Measurements from ENCODE around the gene PAFAH1B1. TPM values are rescaled to one million over a fixed set of nuclear protein-coding genes. Genes with fewer than 3 reads are reported as not detected.

Gene PAFAH1B1
- total and polyA plus RNA-seq, 4 donors, result 14.0 to 44.1 (median 29.2) TPM

DNA sequence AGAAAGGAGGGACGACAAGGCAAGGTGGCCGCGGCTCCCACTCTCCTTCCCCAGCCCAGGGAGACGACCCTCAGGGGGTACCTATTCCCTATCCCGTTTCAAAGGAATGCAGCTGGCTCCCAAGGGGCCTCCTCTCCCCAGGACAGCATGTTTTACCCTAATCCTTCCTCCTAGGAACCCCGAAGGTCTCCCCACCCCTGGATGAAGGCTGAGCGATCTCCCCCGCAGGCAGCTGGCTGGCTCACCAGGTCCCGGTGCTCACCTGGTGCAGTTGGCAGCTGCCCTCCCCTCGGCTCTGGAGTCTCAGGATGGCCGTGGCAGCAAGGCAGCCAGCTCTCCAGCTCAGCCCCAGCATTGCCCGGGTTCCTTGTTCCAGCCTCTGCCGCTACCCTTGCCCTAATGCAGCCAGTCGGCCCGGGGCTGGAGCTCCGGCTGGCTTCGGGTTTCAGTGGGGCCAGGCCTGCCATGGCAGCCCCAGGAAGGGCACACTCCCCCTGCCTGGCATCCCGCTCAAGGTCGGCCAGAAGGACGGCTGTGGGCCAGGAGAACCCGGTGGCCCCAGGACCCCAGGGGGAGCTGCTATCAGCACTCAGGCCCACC lies 113.6 kb downstream of the PAFAH1B1 start:
- no peak overlapping the region for H3K9ac ChIP-seq (ENCODE audit: low read depth in 1 of 2, low read length in 2 of 2)

DNA sequence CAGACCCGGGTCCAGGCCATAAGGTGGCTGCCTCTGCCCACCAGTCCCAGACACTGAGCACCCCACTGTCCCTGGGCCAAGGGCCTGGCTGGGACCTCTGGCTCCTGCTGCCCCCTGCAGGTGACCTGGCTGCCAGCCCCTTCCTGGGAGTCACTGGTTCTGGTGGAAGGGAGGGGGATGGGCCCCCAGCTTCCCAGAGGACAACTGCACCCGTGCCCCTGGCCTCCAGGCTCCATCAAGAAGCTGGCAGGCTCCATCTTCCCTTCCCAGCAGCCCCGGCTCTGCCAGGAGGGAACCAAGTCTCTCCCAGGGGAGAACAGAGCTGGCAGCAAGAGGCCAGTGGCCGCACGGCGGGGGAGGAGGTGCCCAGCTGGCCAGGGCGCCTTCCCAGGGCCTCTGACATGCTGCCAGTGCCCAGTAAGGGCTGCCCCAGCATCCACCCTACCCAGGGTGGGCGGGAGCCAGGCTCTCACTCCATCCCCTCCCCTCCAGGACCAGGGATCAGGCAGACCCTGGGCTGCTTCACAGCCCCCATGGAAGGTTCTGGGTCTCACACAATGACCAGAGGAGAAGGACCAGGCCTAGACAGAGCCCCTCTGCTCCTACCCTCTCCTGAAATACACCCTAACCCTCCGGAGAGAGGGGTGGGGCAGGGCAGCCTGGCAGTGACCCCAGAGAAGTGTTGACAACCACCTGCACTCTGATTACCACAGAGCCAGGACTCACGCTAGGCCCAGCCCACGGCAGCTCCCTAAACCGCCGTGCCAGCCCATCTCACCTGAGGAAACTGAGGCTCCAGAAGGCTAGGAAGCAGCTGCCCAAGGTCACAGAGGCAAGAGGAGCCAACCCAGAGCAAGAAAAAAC lies 114.5 kb downstream of the PAFAH1B1 start:
- WGBS, result 40% methylated on average over 13 of the region's 13 CpGs
- TF ChIP-seq RAD21 (IDR thresholded peaks at IDR 0.05) (peak in 1 of 2 donors; percentile 69), YY1 (IDR thresholded peaks at IDR 0.05) (peak; percentile 4), ATF3 (IDR thresholded peaks at IDR 0.05) (no peak), FOXA1 (IDR thresholded peaks at IDR 0.05) (no peak), MAX (IDR thresholded peaks at IDR 0.05) (no peak), GABPA (IDR thresholded peaks at IDR 0.05 in 1 of 2, conservative IDR thresholded peaks at IDR 0.05 in 1 of 2) (no peak), SP1 (IDR thresholded peaks at IDR 0.05) (no peak), NR2F2 (IDR thresholded peaks at IDR 0.05) (no peak)
- TF ChIP-seq, protein P1, sequence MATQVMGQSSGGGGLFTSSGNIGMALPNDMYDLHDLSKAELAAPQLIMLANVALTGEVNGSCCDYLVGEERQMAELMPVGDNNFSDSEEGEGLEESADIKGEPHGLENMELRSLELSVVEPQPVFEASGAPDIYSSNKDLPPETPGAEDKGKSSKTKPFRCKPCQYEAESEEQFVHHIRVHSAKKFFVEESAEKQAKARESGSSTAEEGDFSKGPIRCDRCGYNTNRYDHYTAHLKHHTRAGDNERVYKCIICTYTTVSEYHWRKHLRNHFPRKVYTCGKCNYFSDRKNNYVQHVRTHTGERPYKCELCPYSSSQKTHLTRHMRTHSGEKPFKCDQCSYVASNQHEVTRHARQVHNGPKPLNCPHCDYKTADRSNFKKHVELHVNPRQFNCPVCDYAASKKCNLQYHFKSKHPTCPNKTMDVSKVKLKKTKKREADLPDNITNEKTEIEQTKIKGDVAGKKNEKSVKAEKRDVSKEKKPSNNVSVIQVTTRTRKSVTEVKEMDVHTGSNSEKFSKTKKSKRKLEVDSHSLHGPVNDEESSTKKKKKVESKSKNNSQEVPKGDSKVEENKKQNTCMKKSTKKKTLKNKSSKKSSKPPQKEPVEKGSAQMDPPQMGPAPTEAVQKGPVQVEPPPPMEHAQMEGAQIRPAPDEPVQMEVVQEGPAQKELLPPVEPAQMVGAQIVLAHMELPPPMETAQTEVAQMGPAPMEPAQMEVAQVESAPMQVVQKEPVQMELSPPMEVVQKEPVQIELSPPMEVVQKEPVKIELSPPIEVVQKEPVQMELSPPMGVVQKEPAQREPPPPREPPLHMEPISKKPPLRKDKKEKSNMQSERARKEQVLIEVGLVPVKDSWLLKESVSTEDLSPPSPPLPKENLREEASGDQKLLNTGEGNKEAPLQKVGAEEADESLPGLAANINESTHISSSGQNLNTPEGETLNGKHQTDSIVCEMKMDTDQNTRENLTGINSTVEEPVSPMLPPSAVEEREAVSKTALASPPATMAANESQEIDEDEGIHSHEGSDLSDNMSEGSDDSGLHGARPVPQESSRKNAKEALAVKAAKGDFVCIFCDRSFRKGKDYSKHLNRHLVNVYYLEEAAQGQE (IDR thresholded peaks at IDR 0.05), result no peak

More for the DNA sequence above, 113.6 kb downstream of the PAFAH1B1 start:
- H3K9me3 ChIP-seq (ENCODE audit: control insufficient read depth in 4 of 4, low read length in 3 of 4), result no peaks in the 10 kb centered on the region
- H3K4me1 ChIP-seq (ENCODE audit: control insufficient read depth in 4 of 4, insufficient read depth in 4 of 4, low read length in 3 of 4), result peaks cover 18 to 75% (median 61%) of the 10 kb centered on the region in 4 donors
- DNase-seq (ENCODE audit: low spot score), result no peak
- H3K36me3 ChIP-seq (ENCODE audit: control insufficient read depth in 4 of 4, insufficient read depth in 3 of 4, low read depth in 1 of 4, low read length in 3 of 4), result peaks cover 5 to 21% (median 8%) of the 10 kb centered on the region in 4 donors
- peak overlapping the region in 1 of 3 donors; percentile 94 for H3K4me3 ChIP-seq (ENCODE audit: low read depth in 1 of 3, low read length in 3 of 3)
- TF ChIP-seq FOXA2 (IDR thresholded peaks at IDR 0.05), result no peak
- TF ChIP-seq YY1 (IDR thresholded peaks at IDR 0.05), result no peak
- no peak for TF ChIP-seq NR2F2 (IDR thresholded peaks at IDR 0.05)
- TF ChIP-seq RAD21 (IDR thresholded peaks at IDR 0.05), result no peak
- TF ChIP-seq HNF4G (IDR thresholded peaks at IDR 0.05), result no peak
- TF ChIP-seq, protein P1 (IDR thresholded peaks at IDR 0.05), result no peak
- no peak for TF ChIP-seq ZBTB33 (IDR thresholded peaks at IDR 0.05)
- no peak for TF ChIP-seq HNF4A (conservative IDR thresholded peaks at IDR 0.05)
- no peak for TF ChIP-seq EGR1 (IDR thresholded peaks at IDR 0.05; ENCODE audit: low read depth in 2 of 2)
- no peak for TF ChIP-seq SP1 (IDR thresholded peaks at IDR 0.05)
- TF ChIP-seq ATF3 (IDR thresholded peaks at IDR 0.05), result no peak
- peak overlapping the region; percentile 26 to 52 for H3K27ac ChIP-seq (ENCODE audit: low read depth in 1 of 2, low read length in 2 of 2)
- 51% methylated on average over 21 of the region's 21 CpGs for WGBS
- H3K27me3 ChIP-seq (ENCODE audit: control insufficient read depth in 4 of 4, insufficient read depth in 4 of 4, low read length in 3 of 4), result no peaks in the 10 kb centered on the region

More for the DNA sequence above, 114.5 kb downstream of the PAFAH1B1 start:
- no peak for DNase-seq (ENCODE audit: low spot score)
- Histone ChIP-seq H3K27ac (ENCODE audit: low read depth in 1 of 2, low read length in 2 of 2) (peak overlapping the region; percentile 26 to 52), H3K27me3 (ENCODE audit: control insufficient read depth in 4 of 4, insufficient read depth in 4 of 4, low read length in 3 of 4) (no peaks in the 10 kb centered on the region), H3K9ac (ENCODE audit: low read depth in 1 of 2, low read length in 2 of 2) (peak overlapping the region in 1 of 2 donors; percentile 49), H3K4me1 (ENCODE audit: control insufficient read depth in 4 of 4, insufficient read depth in 4 of 4, low read length in 3 of 4) (peaks cover 21 to 82% (median 66%) of the 10 kb centered on the region in 4 donors), H3K36me3 (ENCODE audit: control insufficient read depth in 4 of 4, insufficient read depth in 3 of 4, low read depth in 1 of 4, low read length in 3 of 4) (peaks cover 0 to 12% (median 3%) of the 10 kb centered on the region in 4 donors), H3K9me3 (ENCODE audit: control insufficient read depth in 4 of 4, low read length in 3 of 4) (no peaks in the 10 kb centered on the region), H3K4me3 (ENCODE audit: low read depth in 1 of 3, low read length in 3 of 3) (peak overlapping the region in 2 of 3 donors; percentile 5 to 94)
